GM12878 (cell line): ENCODE measurements around the gene DNAH5. TPM values are rescaled to one million over a fixed set of nuclear protein-coding genes. Genes with fewer than 3 reads are reported as not detected.

Experiments
- ATAC-seq: fragments of 200-7000 bp; cut with Tn5 transposase; 3 replicates; pipeline ENCODE4 v1.9.1; 2020; ENCODE audit warnings: mild to moderate bottlenecking, moderate library complexity
- BruUV-seq: library from RNA; stranded (reverse); fragments of 400-500 nt; replicated peaks from 2 replicates; lab custom pipeline; 2021; lab: Mats Ljungman, UMichigan
- CTCF ChIA-PET: fragments of 300-600 bp; sonication (Branson Sonifier 250); formaldehyde crosslinking; extraction: SDS; loops from one replicate; lab custom pipeline; 2021; ENCODE audit warnings: inconsistent platforms; lab: Yijun Ruan, JAX
- POLR2A ChIA-PET: fragments of 350-600 bp; formaldehyde crosslinking; extraction: SDS; loops from one replicate; lab custom pipeline; 2021; ENCODE audit warnings: inconsistent platforms; lab: Charles Lee
- RAD21 ChIA-PET: fragments of 300-600 bp; sonication (Branson Sonifier 250); formaldehyde crosslinking; loops from one replicate; lab custom pipeline; 2023; ENCODE audit warnings: antibody characterized with exemption; ENCODE audit not compliant: unreplicated experiment; lab: Charles Lee
- SMC1A ChIA-PET: fragments of 300-600 bp; sonication (Branson Sonifier 250); formaldehyde crosslinking; loops from one replicate; lab custom pipeline; 2023; ENCODE audit not compliant: unreplicated experiment, uncharacterized antibody; lab: Charles Lee
- DNase-seq: peaks from one replicate; pipeline ENCODE4 v3.0.0-alpha.2; 2011; ENCODE audit warnings: low read depth, low spot score
- FAIRE-seq: peaks from 3 replicates; lab custom pipeline; 2011; peaks lifted over from hg19 to GRCh38; lab: Jason Lieb, UNC
- H2AFZ ChIP-seq: 2 replicates; pipeline ENCODE4 v1.6.0; 2011; ENCODE audit warnings: low read depth, low read length, control low read depth; ENCODE audit not compliant: control insufficient read depth
- H3K27ac ChIP-seq: 2 replicates; pipeline ENCODE4 v1.5.1; 2011; ENCODE audit warnings: control low read depth; ENCODE audit not compliant: control insufficient read depth, insufficient read depth
- H3K27me3 ChIP-seq, 2 experiments: replicated peaks in 1 of 2; 2 replicates each; pipeline versions ENCODE4 v1.6.0 to v1.6.1; 2011; ENCODE audit warnings: low read length in 1 of 2; ENCODE audit not compliant: control insufficient read depth in 2 of 2, insufficient read depth in 2 of 2
- H3K36me3 ChIP-seq, 2 experiments: 2 replicates each; pipeline ENCODE4 v1.5.1; 2011; ENCODE audit warnings: low read length in 1 of 2; ENCODE audit not compliant: control insufficient read depth in 2 of 2, insufficient read depth in 2 of 2
- H3K4me1 ChIP-seq: 2 replicates; pipeline ENCODE4 v1.6.1; 2011; ENCODE audit warnings: mild to moderate bottlenecking, low read length, moderate library complexity, mixed read lengths; ENCODE audit not compliant: control insufficient read depth, insufficient read depth
- H3K4me2 ChIP-seq: 2 replicates; pipeline ENCODE4 v1.6.0; 2011; ENCODE audit warnings: control low read depth; ENCODE audit not compliant: control insufficient read depth, insufficient read depth
- H3K4me3 ChIP-seq: fragments of 200-600 bp; sonication (generic); 2 replicates; pipeline ENCODE4 v1.5.1; 2016
- H3K79me2 ChIP-seq: 2 replicates; pipeline ENCODE4 v1.6.0; 2011; ENCODE audit warnings: low read length; ENCODE audit not compliant: control insufficient read depth, insufficient read depth
- H3K9ac ChIP-seq: 2 replicates; pipeline ENCODE4 v1.8.0; 2011; ENCODE audit warnings: low read length, control low read depth, mixed read lengths; ENCODE audit not compliant: control insufficient read depth, insufficient read depth
- H3K9me3 ChIP-seq: replicated peaks from 3 replicates; pipeline ENCODE4 v1.5.1; 2011; ENCODE audit warnings: mild to moderate bottlenecking, low read length; ENCODE audit not compliant: control insufficient read depth, insufficient read depth
- H4K20me1 ChIP-seq: 2 replicates; pipeline ENCODE4 v1.6.0; 2011; ENCODE audit not compliant: control insufficient read depth, insufficient read depth
- BCL3 ChIP-seq: IDR thresholded peaks from 2 replicates; pipeline ENCODE4 v1.6.1; 2011; ENCODE audit warnings: borderline replicate concordance, low read depth, mild to moderate bottlenecking, moderate library complexity, low read length; ENCODE audit not compliant: insufficient read depth, poor library complexity, severe bottlenecking
- GATAD2B ChIP-seq: fragments of 450-650 bp; conservative IDR thresholded peaks from 2 replicates; pipeline ENCODE4 v1.6.1; 2017; ENCODE audit warnings: low read depth, mild to moderate bottlenecking, moderate library complexity
- STAT1 ChIP-seq: fragments of 450-650 bp; conservative IDR thresholded peaks from 2 replicates; pipeline ENCODE4 v1.6.1; 2014; ENCODE audit warnings: antibody characterized with exemption, mild to moderate bottlenecking
- WGBS: methylation state at CpG from one replicate; pipeline ENCODE4 v1.1.6; 2016; ENCODE audit warnings: low lambda C conversion rate; ENCODE audit not compliant: insufficient replicate concordance, insufficient coverage; ENCODE audit errors: missing lambda C conversion rate; 5-methylcytosine and 5-hydroxymethylcytosine counted together
- in situ Hi-C: fragments of 300-500 bp; cut with MboI; formaldehyde crosslinking; loops from 9 replicates; pipeline ENCODE4 v1.14.3; 2018; ENCODE audit warnings: mixed read lengths
- intact Hi-C: fragments of 100-400 bp; cut with micrococcal nuclease; formaldehyde crosslinking; loops from one replicate; pipeline ENCODE4 v1.14.2; 2022; ENCODE audit not compliant: unreplicated experiment
- polyA plus RNA-seq, 11 experiments: library from polyadenylated mRNA; depleted of rRNA in 4 of 11; unstranded in 6 of 11; stranded (reverse) in 5 of 11; fragments of >200 nt; fragmentation: Nextera tagmentation in 4 of 11; fragmentation: Illumina TruSeq in 1 of 11; extraction: Ambion mirVana in 4 of 11; extraction: Trizol in 1 of 11; gene quantifications; 1 replicate in 1 of 11; 2 replicates in 10 of 11; pipeline versions ENCODE4 v1.2.1 to v1.2.3, GENCODE V29; 2011 to 2016; ENCODE audit warnings: inconsistent platforms in 2 of 11, missing spikeins in 2 of 11, low read depth in 1 of 11
- total RNA-seq, 4 experiments: library from RNA; depleted of rRNA in 3 of 4; stranded (reverse); fragments of >200 nt in 3 of 4; fragmentation: Illumina TruSeq in 1 of 4; extraction: Trizol in 1 of 4; gene quantifications; 2 replicates each; pipeline versions ENCODE4 v1.2.1 to v1.2.3, GENCODE V29; 2013 to 2021

DNAH5 gene
- total and polyA plus RNA-seq, 10 of the 15 experiments (the other 5 are each of a cell fraction or from before 2014, with no cell fraction given), result under 0.01 to 0.30 (median 0.07) TPM; not detected in 7

- no TSS peak for BruUV-seq
- H3K27me3 ChIP-seq, result no peaks in the 10 kb centered on the region
- H3K4me3 ChIP-seq, result no peak overlapping the region
- DNase-seq, result no peak
- 0% methylated on average over 3 of the region's 3 CpGs for WGBS
- H2AFZ ChIP-seq, result no peak overlapping the region
- RAD21 ChIA-PET, result no interaction called here
- H3K4me1 ChIP-seq, result no peaks in the 10 kb centered on the region
- in situ Hi-C loops, result no loop called here
- H3K9me3 ChIP-seq, result no peaks in the 10 kb centered on the region
- no peak overlapping the region for H3K27ac ChIP-seq
- no peak overlapping the region for H3K9ac ChIP-seq
- no peaks in the 10 kb centered on the region for H3K79me2 ChIP-seq
- TF ChIP-seq STAT1 (no peak), BCL3 (no peak)
- TF ChIP-seq, all 136 proteins: peak for 0
- ATAC-seq, result no peak
- SMC1A ChIA-PET, result no interaction called here
- CTCF ChIA-PET, result no interaction called here
- no peak for FAIRE-seq
- intact Hi-C loops, result no loop called here
- Histone ChIP-seq H3K4me2 (no peak overlapping the region), H4K20me1 (no peaks in the 10 kb centered on the region), H3K36me3 (no peaks in the 10 kb centered on the region)
- POLR2A ChIA-PET, result no interaction called here
These were observed 245.6 kb downstream of the DNAH5 start for GRCh38 chr5:13698885-13699284.

GRCh38 chr5:13695076-13695712, 249.3 kb downstream of the DNAH5 start:
- no peak overlapping the region for H3K27ac ChIP-seq
- H3K4me1 ChIP-seq, result no peaks in the 10 kb centered on the region
- CTCF ChIA-PET, result interaction anchor here (1.2 kb wide), 1 partner anchor 510 kb away, joined by 3 read pairs; no protein-coding TSS in a partner anchor
- no peaks in the 10 kb centered on the region for H3K9me3 ChIP-seq
- H3K9ac ChIP-seq, result no peak overlapping the region
- H3K36me3 ChIP-seq, result no peaks in the 10 kb centered on the region
- H4K20me1 ChIP-seq, result no peaks in the 10 kb centered on the region
- 16% methylated on average over 9 of the region's 9 CpGs for WGBS
- in situ Hi-C loops, result no loop called here
- H3K79me2 ChIP-seq, result no peaks in the 10 kb centered on the region
- intact Hi-C loops, result no loop called here
- DNase-seq (no peak), ATAC-seq (no peak), FAIRE-seq (no peak)
- no peak overlapping the region for H3K4me3 ChIP-seq
- no peak for TF ChIP-seq GATAD2B
- no peak overlapping the region for H2AFZ ChIP-seq
- SMC1A ChIA-PET, result no interaction called here
- POLR2A ChIA-PET, result no interaction called here
- RAD21 ChIA-PET, result no interaction called here
- H3K4me2 ChIP-seq, result no peak overlapping the region
- no TSS peak for BruUV-seq
- no peaks in the 10 kb centered on the region for H3K27me3 ChIP-seq
